HCT116 (cell line): Measurements from ENCODE around the gene UQCC5. TPM values are rescaled to one million over a fixed set of nuclear protein-coding genes. Genes with fewer than 3 reads are reported as not detected.

Source experiments
- ATAC-seq: fragments of 200-7000 bp; cut with Tn5 transposase; 2 replicates; pipeline ENCODE4 v1.9.1; 2020; ENCODE audit warnings: mild to moderate bottlenecking, moderate library complexity
- BruUV-seq: library from RNA; stranded (reverse); fragments of 400-500 nt; replicated peaks from 2 replicates; lab custom pipeline; 2021; lab: Mats Ljungman, UMichigan
- CTCF ChIA-PET: fragments of 300-600 bp; sonication (Branson Sonifier 250); formaldehyde crosslinking; loops from one replicate; lab custom pipeline; 2021; ENCODE audit warnings: antibody characterized with exemption; lab: Charles Lee
- POLR2A ChIA-PET: fragments of 300-600, 350-600 bp; sonication (Branson Sonifier 250); formaldehyde crosslinking; loops from one replicate; lab custom pipeline; 2021; ENCODE audit warnings: antibody characterized with exemption; lab: Charles Lee
- RAD21 ChIA-PET, 2 experiments: fragments of 300-600 bp; sonication (Branson Sonifier 250); formaldehyde crosslinking; loops; one replicate each; lab custom pipeline; 2023; ENCODE audit warnings: low total read pairs in 2 of 2; ENCODE audit not compliant: uncharacterized antibody in 2 of 2, unreplicated experiment in 2 of 2, low non-redundant PET in 1 of 2; lab: Charles Lee
- DNase-seq: peaks from one replicate; pipeline ENCODE4 v3.0.0-alpha.2; 2010; ENCODE audit warnings: low read depth, low spot score
- H2AFZ ChIP-seq: fragments of 200-600 bp; shearing (Covaris generic), sonication (generic); 2 replicates; pipeline ENCODE4 v1.6.1; 2017; ENCODE audit warnings: low read depth, mixed run types, mixed read lengths, antibody characterized with exemption, low read length; ENCODE audit not compliant: poor library complexity, severe bottlenecking
- H3K27ac ChIP-seq: 2 replicates; pipeline ENCODE4 v1.5.1; 2012; ENCODE audit warnings: low read depth, low read length
- H3K27me3 ChIP-seq: fragments of 200-600 bp; sonication (generic); 2 replicates; pipeline ENCODE4 v1.6.1; 2016; ENCODE audit warnings: mixed run types, low read length, mixed read lengths; ENCODE audit not compliant: insufficient read depth
- H3K36me3 ChIP-seq, 2 experiments: fragments of 200-500 bp in 1 of 2; fragments of 200-600 bp in 1 of 2; sonication (Bioruptor generic) in 1 of 2; sonication (generic) in 1 of 2; 2 replicates each; pipeline versions ENCODE4 v1.5.1 to v1.6.1; 2014 to 2016; ENCODE audit warnings: low read length in 2 of 2, inconsistent platforms in 1 of 2, mixed read lengths in 1 of 2, mixed run types in 1 of 2; ENCODE audit not compliant: insufficient read depth in 2 of 2, control insufficient read depth in 1 of 2
- H3K4me1 ChIP-seq, 2 experiments: fragments of 200-600 bp in 1 of 2; sonication (generic) in 1 of 2; 2 replicates each; pipeline versions ENCODE4 v1.5.1 to v1.6.1; 2012 to 2017; ENCODE audit warnings: low read length in 2 of 2, inconsistent platforms in 1 of 2, mild to moderate bottlenecking in 1 of 2, mixed read lengths in 1 of 2, mixed run types in 1 of 2, moderate library complexity in 1 of 2; ENCODE audit not compliant: insufficient read depth in 2 of 2, control insufficient read depth in 1 of 2
- H3K4me2 ChIP-seq: fragments of 200-600 bp; sonication (generic); 2 replicates; pipeline ENCODE4 v1.6.1; 2017; ENCODE audit warnings: mixed run types, low read length, mixed read lengths
- H3K4me3 ChIP-seq, 2 experiments: fragments of 200-600 bp in 1 of 2; sonication (generic) in 1 of 2; replicated peaks in 1 of 2; 2 replicates each; pipeline ENCODE4 v1.5.1; 2011 to 2016; ENCODE audit warnings: low read length in 2 of 2, control low read depth in 1 of 2, low read depth in 1 of 2, mild to moderate bottlenecking in 1 of 2, mixed read lengths in 1 of 2, mixed run types in 1 of 2
- H3K79me2 ChIP-seq: fragments of 200-600 bp; sonication (generic); 2 replicates; pipeline ENCODE4 v1.6.1; 2017; ENCODE audit warnings: mild to moderate bottlenecking, mixed run types, low read length, moderate library complexity, mixed read lengths; ENCODE audit not compliant: insufficient read depth
- H3K9ac ChIP-seq: fragments of 200-600 bp; sonication (generic); 2 replicates; pipeline ENCODE4 v1.6.1; 2016; ENCODE audit warnings: low read length, mixed read lengths
- H3K9me2 ChIP-seq: fragments of 200-600 bp; sonication (generic), shearing (Covaris generic); 2 replicates; pipeline ENCODE4 v1.6.1; 2017; ENCODE audit warnings: mixed run types, mild to moderate bottlenecking, moderate library complexity; ENCODE audit not compliant: insufficient read depth
- H3K9me3 ChIP-seq, 2 experiments: fragments of 200-500 bp in 1 of 2; fragments of 200-600 bp in 1 of 2; sonication (Bioruptor generic) in 1 of 2; sonication (generic) in 1 of 2; 2 replicates each; pipeline ENCODE4 v1.6.1; 2014 to 2017; ENCODE audit warnings: low read length in 2 of 2, mixed read lengths in 2 of 2, inconsistent platforms in 1 of 2, low read depth in 1 of 2, mild to moderate bottlenecking in 1 of 2, mixed run types in 1 of 2, moderate library complexity in 1 of 2; ENCODE audit not compliant: control insufficient read depth in 1 of 2, insufficient read depth in 1 of 2
- H4K20me1 ChIP-seq: fragments of 200-600 bp; sonication (generic), shearing (Covaris generic); 2 replicates; pipeline ENCODE4 v1.6.1; 2017; ENCODE audit warnings: mixed run types, mild to moderate bottlenecking, moderate library complexity; ENCODE audit not compliant: insufficient read depth
- CBX3 ChIP-seq: IDR thresholded peaks from 2 replicates; pipeline ENCODE4 v1.6.1; 2012; ENCODE audit warnings: low read depth
- EGR1 ChIP-seq: IDR thresholded peaks from 2 replicates; pipeline ENCODE4 v1.6.1; 2012; ENCODE audit warnings: low read depth
- ELF1 ChIP-seq: IDR thresholded peaks from 2 replicates; pipeline ENCODE4 v1.6.1; 2012; ENCODE audit warnings: low read depth, borderline replicate concordance
- EZH2 ChIP-seq: fragments of 200-600 bp; sonication (generic); IDR thresholded peaks from 2 replicates; pipeline ENCODE4 v1.6.1; 2017; ENCODE audit warnings: antibody characterized with exemption, mixed run types
- EZH2phosphoT487 ChIP-seq: fragments of 200-600 bp; IDR thresholded peaks from 2 replicates; pipeline ENCODE4 v1.6.1; 2018; ENCODE audit warnings: antibody characterized with exemption, borderline replicate concordance
- JUND ChIP-seq: IDR thresholded peaks from 2 replicates; pipeline ENCODE4 v1.6.1; 2012
- MAX ChIP-seq: IDR thresholded peaks from 2 replicates; pipeline ENCODE4 v1.6.1; 2012
- POLR2A ChIP-seq: IDR thresholded peaks from 2 replicates; pipeline ENCODE4 v1.7.0; 2011; ENCODE audit warnings: borderline replicate concordance; ENCODE audit not compliant: insufficient read depth, insufficient read length; ENCODE audit errors: extremely low read depth
- POLR2AphosphoS5 ChIP-seq: IDR thresholded peaks from 2 replicates; pipeline ENCODE4 v1.6.1; 2011; ENCODE audit warnings: mild to moderate bottlenecking, low read depth, low read length, moderate library complexity
- SIN3A ChIP-seq: IDR thresholded peaks from 2 replicates; pipeline ENCODE4 v1.6.1; 2012; ENCODE audit warnings: low read depth
- SP1 ChIP-seq: IDR thresholded peaks from 2 replicates; pipeline ENCODE4 v1.6.1; 2012; ENCODE audit warnings: low read depth
- SRF ChIP-seq: IDR thresholded peaks from 2 replicates; pipeline ENCODE4 v1.6.1; 2012; ENCODE audit warnings: low read depth
- TCF7L2 ChIP-seq: IDR thresholded peaks from 2 replicates; pipeline ENCODE4 v1.7.0; 2011; ENCODE audit warnings: borderline replicate concordance, inconsistent platforms; ENCODE audit not compliant: insufficient read depth, insufficient read length; ENCODE audit errors: extremely low read depth
- YY1 ChIP-seq: IDR thresholded peaks from 2 replicates; pipeline ENCODE4 v1.6.1; 2011; ENCODE audit warnings: low read length, low read depth, moderate library complexity, mild to moderate bottlenecking; ENCODE audit not compliant: insufficient replicate concordance; ENCODE audit errors: extremely low read depth
- ZBTB33 ChIP-seq: IDR thresholded peaks from 2 replicates; pipeline ENCODE4 v1.6.1; 2011; ENCODE audit warnings: mild to moderate bottlenecking, low read length, moderate library complexity; ENCODE audit not compliant: insufficient replicate concordance; ENCODE audit errors: extremely low read depth
- ZFX ChIP-seq: fragments of 450-650 bp; IDR thresholded peaks from 2 replicates; pipeline ENCODE4 v1.6.1; 2017
- ZNF274 ChIP-seq: fragments of 200-500 bp; sonication (Bioruptor generic); IDR thresholded peaks from 2 replicates; pipeline ENCODE4 v1.6.1; 2014; ENCODE audit warnings: mild to moderate bottlenecking, low read depth, low read length, inconsistent platforms
- intact Hi-C: fragments of 100-400 bp; cut with micrococcal nuclease; formaldehyde crosslinking; loops from 2 replicates; pipeline ENCODE4 v1.10.0; 2022
- total RNA-seq: library from RNA; stranded (reverse); gene quantifications from one replicate; pipeline ENCODE4 v1.2.1, GENCODE V29; 2021; ENCODE audit not compliant: unreplicated experiment

The UQCC5 gene
- total RNA-seq, 1 experiment from 2014 or later, result 14.1 TPM

GRCh38 chr3:52492059-52492458 lies 44.3 kb upstream of the UQCC5 start:
- no peak for ATAC-seq
- POLR2A ChIA-PET, result no interaction called here
- H3K4me2 ChIP-seq, result no peak overlapping the region

More at GRCh38 chr3:52492059-52492458, 44.3 kb upstream of the UQCC5 start:
- RAD21 ChIA-PET, result no interaction called here
- no peak overlapping the region for H3K4me3 ChIP-seq
- TF ChIP-seq EZH2phosphoT487 (no peak), POLR2A (no peak), EGR1 (no peak), ZNF274 (no peak), ZBTB33 (no peak), JUND (no peak), EZH2 (no peak), SIN3A (no peak), SRF (no peak), YY1 (no peak), ZFX (no peak), SP1 (no peak), CBX3 (no peak), MAX (no peak), ELF1 (no peak), POLR2AphosphoS5 (no peak), TCF7L2 (no peak)
- TF ChIP-seq, all 23 proteins: peak for 0
- no peaks in the 10 kb centered on the region for H3K9me3 ChIP-seq
- H3K9me2 ChIP-seq, result no peaks in the 10 kb centered on the region
- no peak overlapping the region for H3K27ac ChIP-seq
- BruUV-seq, result no TSS peak
- no peaks in the 10 kb centered on the region for H3K79me2 ChIP-seq
- H2AFZ ChIP-seq, result no peak overlapping the region
- no peaks in the 10 kb centered on the region for H3K27me3 ChIP-seq
- H3K9ac ChIP-seq, result no peak overlapping the region
- intact Hi-C loops, result no loop called here
- no peaks in the 10 kb centered on the region for H3K4me1 ChIP-seq
- H3K36me3 ChIP-seq, result peaks cover 5 to 26% of the 10 kb centered on the region in 2 experiments; a peak in 2 of 4 replicates
- H4K20me1 ChIP-seq, result no peaks in the 10 kb centered on the region
- CTCF ChIA-PET, result no interaction called here
- no peak for DNase-seq
